Right ventricle myocardium inferior (tissue), 1 donor: ENCODE measurements around the gene SRA1. TPM values are rescaled to one million over a fixed set of nuclear protein-coding genes. Genes with fewer than 3 reads are reported as not detected.

ENCODE experiments used
- ATAC-seq: fragments of 200-7000 bp; cut with Tn5 transposase; one replicate; pipeline ENCODE4 v1.9.1; 2020; ENCODE audit warnings: mild to moderate bottlenecking, moderate library complexity
- DNase-seq: peaks from one replicate; pipeline ENCODE4 v3.0.0; 2021; ENCODE audit errors: missing footprints
- intact Hi-C: fragments of 100-400 bp; cut with DNase I; formaldehyde crosslinking; loops from one replicate; pipeline ENCODE4 v1.11.0; 2022
- total RNA-seq: library from RNA; stranded (reverse); fragmentation: NEBNext Ultra II Directional; extraction: Animal tissue kit (Norgen Biotek cat#: 25700); gene quantifications from one replicate; pipeline ENCODE4 v1.2.1, GENCODE V29; 2021
- donor health status: DM: no; HTN: yes; CAD: no; lungs with severe emphysema.

SRA1 gene
- total RNA-seq, 1 donor from 2014 or later = 29.4 TPM

- DNase-seq (no peak), ATAC-seq (no peak)
- intact Hi-C loops = no loop called here
Observed at GRCh38 chr5:140574165-140574564, 16.9 kb upstream of the SRA1 start.

DNA sequence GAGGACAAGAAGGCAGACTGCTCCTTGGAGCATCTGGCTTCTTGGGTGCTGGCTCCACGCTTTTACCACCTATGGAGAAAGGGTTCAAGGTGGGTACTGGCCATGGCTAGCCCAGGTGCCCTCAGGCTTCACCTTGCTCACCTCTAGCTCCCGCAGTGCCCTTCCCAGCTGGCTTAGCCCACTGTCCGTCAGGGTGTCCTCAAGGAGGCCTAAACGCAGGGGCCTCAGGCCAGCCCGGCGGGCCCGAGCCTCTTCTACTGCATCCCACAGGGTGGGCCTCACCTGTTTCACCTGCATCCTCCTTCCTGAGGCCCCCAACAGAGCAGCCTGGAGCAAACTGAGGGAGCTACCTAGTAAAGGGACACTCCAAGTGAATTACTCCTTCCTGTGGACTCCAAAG, 16.4 kb upstream of the SRA1 start:
- no peak for ATAC-seq
- intact Hi-C loops = no loop called here
- no peak for DNase-seq

DNA sequence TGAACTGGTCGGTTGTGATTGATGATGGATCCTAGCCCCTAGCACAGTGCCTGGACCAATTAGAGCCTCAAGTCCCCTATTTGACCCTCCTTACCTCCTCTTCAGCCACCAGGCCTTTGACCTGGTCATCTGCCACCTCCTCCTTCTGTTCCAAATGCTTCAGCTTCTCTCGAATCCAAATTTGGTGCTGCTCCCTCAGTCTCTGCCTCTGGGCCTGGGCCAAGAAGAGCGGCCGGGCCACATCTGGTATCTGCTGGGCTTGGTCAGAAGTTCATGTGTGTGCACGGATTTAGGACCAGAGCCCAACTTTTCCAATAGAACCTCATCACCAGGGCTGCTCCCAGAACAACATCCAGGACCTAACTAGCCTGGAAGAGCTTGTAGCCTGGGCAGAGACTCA, 13.8 kb upstream of the SRA1 start:
- intact Hi-C loops = no loop called here
- ATAC-seq (peak; percentile 53), DNase-seq (no peak)

DNA sequence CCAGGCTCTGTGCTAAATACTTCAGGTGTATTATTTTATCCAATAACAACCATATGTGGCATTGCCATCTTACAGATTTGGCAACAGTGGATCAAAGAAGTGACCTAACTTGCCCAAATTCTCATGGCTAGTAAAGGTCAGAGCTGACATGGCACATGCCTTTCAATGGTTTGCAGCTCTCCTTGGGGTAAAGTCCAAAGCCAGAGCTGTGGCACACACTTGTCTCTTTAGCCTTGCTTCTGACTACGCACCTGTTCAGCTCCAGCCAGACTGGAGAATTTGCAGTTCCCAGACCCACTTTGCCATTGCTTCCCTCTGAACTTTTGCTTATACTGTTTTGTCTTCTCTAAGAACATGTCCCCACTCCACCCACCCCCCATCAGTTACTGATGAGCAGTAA, 13.2 kb upstream of the SRA1 start:
- DNase-seq (no peak), ATAC-seq (no peak)
- intact Hi-C loops = no loop called here

- intact Hi-C loops = no loop called here
- no peak for ATAC-seq
Observed at GRCh38 chr5:140570058-140570457, 12.8 kb upstream of the SRA1 start.

DNA sequence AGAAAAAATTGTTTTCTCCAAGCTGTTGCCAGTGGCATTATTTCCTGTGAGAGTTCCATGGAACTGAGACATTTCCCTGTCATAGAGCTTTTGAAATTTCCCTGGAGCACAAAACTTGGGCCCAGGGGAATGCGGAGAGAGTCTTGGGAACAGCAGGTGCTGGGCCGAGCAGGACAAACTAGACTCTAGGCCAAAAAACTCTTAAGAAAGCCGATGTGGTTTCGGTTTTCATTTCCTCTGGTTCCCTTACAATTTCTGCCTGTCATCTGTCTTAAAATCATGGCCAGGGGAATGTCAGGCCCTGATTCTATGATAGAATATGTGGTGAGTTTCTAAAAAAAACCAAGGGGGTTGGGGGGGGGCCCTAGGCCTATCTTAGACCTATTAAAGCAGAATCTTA, 11.9 kb upstream of the SRA1 start:
- DNase-seq (no peak), ATAC-seq (no peak)
- intact Hi-C loops = no loop called here

More at GRCh38 chr5:140570058-140570457, 12.8 kb upstream of the SRA1 start:
- no peak for DNase-seq

GRCh38 chr5:140568443-140569063, 11.3 kb upstream of the SRA1 start:
- ATAC-seq (no peak), DNase-seq (no peak)
- intact Hi-C loops = no loop called here

GRCh38 chr5:140567871-140568270, 10.6 kb upstream of the SRA1 start:
- intact Hi-C loops = no loop called here
- ATAC-seq (no peak), DNase-seq (no peak)

- ATAC-seq (no peak), DNase-seq (no peak)
- intact Hi-C loops = no loop called here
Observed at GRCh38 chr5:140567136-140567818, 10.0 kb upstream of the SRA1 start.

GRCh38 chr5:140566665-140567064, 9.4 kb upstream of the SRA1 start:
- DNase-seq = no peak
- no peak for ATAC-seq
- intact Hi-C loops = no loop called here

- ATAC-seq (no peak), DNase-seq (no peak)
- intact Hi-C loops = loop anchor here (2.0 kb wide), 1 partner anchor 165 kb away; the partner anchor contains the start of gene ANKHD1
Observed at GRCh38 chr5:140565780-140566095, 8.5 kb upstream of the SRA1 start.

- intact Hi-C loops = loop anchor here (2.0 kb wide), 1 partner anchor 164 kb away; the partner anchor contains the start of gene ANKHD1
- ATAC-seq = no peak
- no peak for DNase-seq
Observed at GRCh38 chr5:140565024-140565779, 7.9 kb upstream of the SRA1 start.

DNA sequence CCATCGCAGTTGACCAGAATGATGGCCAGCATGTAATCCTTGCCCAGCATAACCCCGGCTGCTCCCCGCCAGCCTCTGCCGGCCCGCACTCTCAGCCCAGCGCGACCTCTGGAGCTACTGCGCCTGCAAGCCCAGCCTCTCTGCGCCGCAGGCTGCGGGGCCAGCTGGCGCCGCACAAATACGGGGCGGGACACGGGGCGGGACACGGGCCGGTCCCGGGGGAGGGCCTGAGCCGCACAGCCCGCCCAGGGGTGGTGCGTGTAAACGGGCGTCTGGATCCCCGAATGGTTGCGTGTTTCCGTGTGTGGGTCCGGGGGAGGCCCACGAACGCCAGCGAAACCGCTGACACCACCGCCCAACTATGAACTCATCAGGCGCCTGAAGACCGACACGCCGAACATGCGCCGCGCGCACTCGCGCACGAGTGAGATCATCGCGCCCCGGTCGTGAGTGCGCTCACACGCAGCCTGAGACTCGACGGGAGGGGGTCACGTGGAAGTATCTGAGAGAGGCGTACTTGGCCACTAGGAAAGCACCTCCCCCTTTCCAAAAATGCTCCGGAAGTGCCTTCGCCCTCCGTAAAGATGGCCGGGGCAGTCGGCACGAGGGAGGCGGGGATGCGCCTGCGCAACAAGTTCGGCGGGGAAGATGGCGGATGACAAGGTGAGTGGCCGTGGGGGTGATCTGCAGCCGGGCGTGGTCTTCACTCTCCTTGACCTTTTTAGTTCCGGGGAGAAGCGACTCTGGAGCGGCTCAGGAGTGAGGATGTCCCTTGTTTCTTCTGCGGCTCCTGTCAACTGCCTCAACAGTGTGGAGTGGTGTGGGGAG, 7.1 kb upstream of the SRA1 start, which contains the start of the genes APBB3 and SLC35A4:
Gene APBB3 (minus strand): TSS at position 403 of the 828 bp plus-strand sequence. CDS start 353 bp downstream, at position 50.
Gene SLC35A4 (plus strand): TSS at position 633 of the 828 bp plus-strand sequence. CDS start 2,342 bp downstream, outside the sequence.
- DNase-seq = peak; percentile 98
- intact Hi-C loops = loop anchor here (1.0 to 2.0 kb wide), 2 partner anchors 75 to 164 kb away; partner anchors contain the start of genes ANKHD1 and TMCO6
- ATAC-seq = peak; percentile 96

- intact Hi-C loops = no loop called here
- DNase-seq (no peak), ATAC-seq (no peak)
Observed at GRCh38 chr5:140563596-140563995, 6.3 kb upstream of the SRA1 start.

DNA sequence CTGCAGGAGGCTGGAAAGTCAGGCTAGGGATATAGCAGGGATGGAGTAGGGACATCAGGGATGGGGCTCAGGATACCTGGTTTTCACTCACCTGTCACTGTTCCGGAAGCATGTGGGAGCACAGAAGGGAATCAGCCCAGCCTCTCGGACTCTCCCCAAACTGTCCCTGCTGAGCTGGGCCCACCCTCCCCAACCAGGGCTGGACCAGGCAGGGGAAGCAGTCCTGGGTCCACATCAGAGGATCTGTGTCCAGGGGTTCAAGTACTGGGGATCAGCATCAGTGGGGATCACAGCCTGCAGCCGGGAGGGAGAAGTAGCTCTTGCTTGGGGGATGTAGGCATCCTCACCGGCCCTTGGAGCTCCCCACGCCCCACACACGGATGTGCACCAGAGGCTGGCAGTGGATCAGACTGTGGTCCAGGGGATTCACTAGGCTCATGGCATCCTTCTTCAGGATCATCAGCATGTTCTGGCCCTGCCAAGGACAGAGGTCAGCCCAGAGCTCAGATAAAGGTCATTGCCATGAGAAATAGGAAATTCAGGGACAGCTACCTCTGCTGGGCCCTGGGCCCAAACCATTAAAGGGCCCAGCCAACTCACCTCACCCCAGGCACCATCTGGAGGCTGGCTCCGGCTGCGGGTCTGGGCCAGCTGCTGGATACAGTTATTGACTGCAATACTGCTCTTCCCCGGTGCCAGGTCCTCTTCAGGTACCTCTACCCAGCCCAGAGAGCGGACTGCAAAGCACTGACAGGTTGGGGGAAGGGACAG, 4.7 kb upstream of the SRA1 start:
- DNase-seq (no peak), ATAC-seq (no peak)
- intact Hi-C loops = no loop called here

DNA sequence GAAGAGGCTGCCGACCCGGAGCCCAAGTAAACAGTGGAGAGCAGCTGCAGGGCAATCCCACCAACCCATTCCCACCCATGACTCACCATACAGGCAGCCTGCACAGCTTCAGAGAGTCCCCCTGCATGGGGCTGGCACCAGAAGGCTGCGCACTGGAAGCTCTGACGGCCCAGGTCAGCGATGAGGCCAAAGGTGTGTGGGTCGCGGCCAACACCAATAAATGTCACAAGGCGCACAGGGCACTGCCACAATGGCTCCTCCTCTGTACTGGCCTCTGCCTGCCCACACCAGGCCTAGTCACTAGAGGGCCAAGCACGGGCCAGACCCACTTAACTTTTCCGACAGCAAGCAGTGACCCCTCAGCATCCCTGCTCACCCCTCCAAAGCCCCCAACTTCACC, 3.0 kb upstream of the SRA1 start:
- DNase-seq (no peak), ATAC-seq (no peak)
- intact Hi-C loops = no loop called here

DNA sequence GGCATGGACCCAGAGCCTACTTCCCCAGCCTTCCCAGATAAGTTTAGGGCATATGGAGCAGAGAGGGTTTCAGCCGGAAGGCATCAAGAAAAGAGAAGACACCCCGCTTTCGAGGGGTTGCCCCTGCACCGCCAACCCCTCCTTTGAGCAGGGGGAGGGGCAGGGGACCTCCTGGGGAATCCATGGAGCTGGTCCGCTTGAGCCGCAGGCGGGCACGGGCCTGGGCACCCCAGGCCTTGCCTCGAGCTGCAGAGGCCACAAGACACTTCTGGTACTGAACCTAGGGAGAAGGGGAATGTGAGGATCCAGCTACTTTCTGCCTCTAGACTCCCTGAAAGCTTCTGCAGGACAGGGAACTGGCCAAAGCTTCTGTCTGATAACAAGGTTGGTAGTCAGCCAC, 1.3 kb upstream of the SRA1 start:
- intact Hi-C loops = no loop called here
- DNase-seq (no peak), ATAC-seq (no peak)

GRCh38 chr5:140557965-140558364, 692 bp upstream of the SRA1 start:
- intact Hi-C loops = no loop called here
- ATAC-seq (no peak), DNase-seq (no peak)
